Measurements from ENCODE around the gene C20orf141. TPM values are rescaled to one million over a fixed set of nuclear protein-coding genes. Genes with fewer than 3 reads are reported as not detected.
"Not testable (repeated sequence)": the region's sequence is repeated elsewhere in the genome, so short reads cannot be mapped to it uniquely, and the experiment has no call there.

C20orf141 gene
- total RNA-seq, 4 donors from 2014 or later = not detected

DNA sequence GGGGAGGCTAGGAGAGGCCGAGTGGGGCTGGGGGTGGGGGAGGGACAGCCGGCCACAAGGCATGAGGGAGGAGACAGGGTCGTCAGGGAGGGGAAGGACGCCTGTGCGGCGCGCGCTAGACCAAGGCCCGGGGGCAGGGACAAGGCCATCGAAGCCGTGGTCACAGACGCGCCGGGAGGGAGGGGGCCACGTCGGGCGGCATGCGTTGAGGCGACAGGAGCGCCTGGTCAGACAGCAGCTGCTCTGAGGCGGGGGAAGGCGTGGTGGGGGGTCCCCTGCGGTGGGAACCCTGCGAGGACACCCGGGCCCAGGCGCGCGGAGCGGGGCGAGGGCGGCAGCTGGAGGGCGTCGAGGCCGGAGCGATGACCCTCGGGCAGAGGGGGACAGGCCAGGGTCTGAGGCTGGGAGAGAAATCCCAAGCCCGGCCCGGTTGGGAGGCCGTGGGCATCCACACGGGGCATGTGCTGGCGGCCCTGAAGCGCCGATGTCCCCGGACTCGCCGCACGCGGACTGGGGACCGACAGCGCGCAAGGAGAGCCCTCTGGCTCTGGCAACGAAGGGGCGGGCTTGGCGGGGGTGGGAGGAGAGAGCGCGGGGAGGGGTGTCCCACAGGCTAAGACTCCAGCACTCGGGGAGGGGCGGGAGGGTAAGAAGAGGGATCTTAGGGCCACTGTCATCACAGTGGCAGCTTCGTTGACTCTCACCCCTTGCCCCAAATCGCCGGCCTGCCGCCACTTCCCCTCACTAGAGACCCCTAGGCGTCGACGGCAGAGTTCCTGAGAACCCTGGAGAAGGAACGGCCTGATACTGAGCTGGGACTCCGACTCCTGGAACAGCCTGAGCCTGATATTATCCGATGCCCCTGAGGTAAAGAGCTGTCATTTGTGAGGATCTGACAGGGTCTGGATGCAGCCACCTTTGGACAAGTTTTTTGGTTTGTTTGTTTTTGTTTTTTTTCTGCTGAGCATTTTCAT, 6.4 kb downstream of the C20orf141 start:
- WGBS, 2 donors = 8 to 19% methylated on average over 48 to 53 of the region's 68 CpGs
- Histone ChIP-seq H3K27ac (no peak overlapping the region), H3K27me3 (peaks cover 0 to 36% of the 10 kb centered on the region in 2 donors), H3K9me3 (no peaks in the 10 kb centered on the region), H3K36me3 (no peaks in the 10 kb centered on the region), H3K4me3 (no peak overlapping the region), H3K4me1 (peaks cover 0 to 27% (median 5%) of the 10 kb centered on the region in 4 donors)
- TF ChIP-seq POLR2A (IDR thresholded peaks at IDR 0.05) (no peak), EP300 (IDR thresholded peaks at IDR 0.05) (no peak)
- DNase-seq (ENCODE audit: low spot score in 2 of 2) = no peak

- Histone ChIP-seq H3K4me1 (peaks cover 0 to 27% (median 5%) of the 10 kb centered on the region in 4 donors), H3K27ac (no peak overlapping the region), H3K4me3 (no peak overlapping the region), H3K36me3 (no peaks in the 10 kb centered on the region), H3K27me3 (peaks cover 0 to 37% of the 10 kb centered on the region in 2 donors), H3K9me3 (no peaks in the 10 kb centered on the region)
- DNase-seq (ENCODE audit: low spot score in 2 of 2) = no peak
- TF ChIP-seq, protein P1, sequence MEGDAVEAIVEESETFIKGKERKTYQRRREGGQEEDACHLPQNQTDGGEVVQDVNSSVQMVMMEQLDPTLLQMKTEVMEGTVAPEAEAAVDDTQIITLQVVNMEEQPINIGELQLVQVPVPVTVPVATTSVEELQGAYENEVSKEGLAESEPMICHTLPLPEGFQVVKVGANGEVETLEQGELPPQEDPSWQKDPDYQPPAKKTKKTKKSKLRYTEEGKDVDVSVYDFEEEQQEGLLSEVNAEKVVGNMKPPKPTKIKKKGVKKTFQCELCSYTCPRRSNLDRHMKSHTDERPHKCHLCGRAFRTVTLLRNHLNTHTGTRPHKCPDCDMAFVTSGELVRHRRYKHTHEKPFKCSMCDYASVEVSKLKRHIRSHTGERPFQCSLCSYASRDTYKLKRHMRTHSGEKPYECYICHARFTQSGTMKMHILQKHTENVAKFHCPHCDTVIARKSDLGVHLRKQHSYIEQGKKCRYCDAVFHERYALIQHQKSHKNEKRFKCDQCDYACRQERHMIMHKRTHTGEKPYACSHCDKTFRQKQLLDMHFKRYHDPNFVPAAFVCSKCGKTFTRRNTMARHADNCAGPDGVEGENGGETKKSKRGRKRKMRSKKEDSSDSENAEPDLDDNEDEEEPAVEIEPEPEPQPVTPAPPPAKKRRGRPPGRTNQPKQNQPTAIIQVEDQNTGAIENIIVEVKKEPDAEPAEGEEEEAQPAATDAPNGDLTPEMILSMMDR (IDR thresholded peaks at IDR 0.05) = no peak
- no peak for TF ChIP-seq POLR2A (IDR thresholded peaks at IDR 0.05)
- TF ChIP-seq EP300 (IDR thresholded peaks at IDR 0.05) = no peak
- WGBS, 2 donors = 35 to 41% methylated on average over 5 of the region's 5 CpGs
Measured at GRCh38 chr20:2822073-2822472, 7.3 kb downstream of the C20orf141 start.

DNA sequence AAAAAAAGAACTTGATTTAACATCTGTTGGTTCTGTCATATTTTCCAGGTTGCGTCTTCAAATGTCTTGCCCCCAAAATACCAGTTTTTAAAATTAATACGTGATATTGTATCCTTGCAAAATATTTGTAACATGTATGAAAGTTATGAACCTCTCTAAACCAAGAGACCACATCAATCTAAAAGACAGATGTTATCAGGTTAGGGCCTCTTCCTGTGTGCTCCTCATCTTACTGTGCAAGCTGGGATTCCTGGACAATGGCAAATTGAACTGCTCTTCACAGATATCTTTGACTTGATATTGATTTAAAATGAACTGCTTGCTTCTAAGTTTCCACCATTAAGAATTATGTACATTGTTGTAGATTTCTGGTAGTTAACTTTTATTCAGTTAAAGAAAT, 11.0 kb downstream of the C20orf141 start:
- 88 to 95% methylated on average over 2 of the region's 2 CpGs for WGBS, 2 donors
- H3K4me1 ChIP-seq = peaks cover 0 to 16% (median 5%) of the 10 kb centered on the region in 4 donors

GRCh38 chr20:2826655-2827054, 11.9 kb downstream of the C20orf141 start:
- TF ChIP-seq, protein P1 (IDR thresholded peaks at IDR 0.05) = no peak
- TF ChIP-seq EP300 (IDR thresholded peaks at IDR 0.05) = no peak
- TF ChIP-seq POLR2A (IDR thresholded peaks at IDR 0.05) = no peak
- Histone ChIP-seq H3K27ac (no peak overlapping the region), H3K27me3 (peaks cover 0 to 18% of the 10 kb centered on the region in 2 donors), H3K4me3 (no peak overlapping the region), H3K9me3 (no peaks in the 10 kb centered on the region), H3K4me1 (peaks cover 0 to 7% (median under 1%) of the 10 kb centered on the region in 4 donors), H3K36me3 (no peaks in the 10 kb centered on the region)
- DNase-seq (ENCODE audit: low spot score in 2 of 2) = no peak
- 78 to 84% methylated on average over 4 of the region's 4 CpGs for WGBS, 2 donors

More for the DNA sequence above, 11.0 kb downstream of the C20orf141 start:
- Histone ChIP-seq H3K9me3 (no peaks in the 10 kb centered on the region), H3K27me3 (peaks cover 0 to 27% of the 10 kb centered on the region in 2 donors), H3K36me3 (no peaks in the 10 kb centered on the region), H3K4me3 (no peak overlapping the region), H3K27ac (no peak overlapping the region)
- TF ChIP-seq EP300 (IDR thresholded peaks at IDR 0.05) = no peak
- TF ChIP-seq, protein P1 (IDR thresholded peaks at IDR 0.05) = no peak
- no peak for TF ChIP-seq POLR2A (IDR thresholded peaks at IDR 0.05)
- no peak for DNase-seq (ENCODE audit: low spot score in 2 of 2)

- Histone ChIP-seq H3K4me1 (no peaks in the 10 kb centered on the region), H3K27me3 (peaks cover 0 to 11% of the 10 kb centered on the region in 2 donors), H3K4me3 (no peak overlapping the region), H3K36me3 (no peaks in the 10 kb centered on the region), H3K9me3 (no peaks in the 10 kb centered on the region), H3K27ac (no peak overlapping the region)
- 67 to 76% methylated on average over 6 of the region's 6 CpGs for WGBS, 2 donors
- no peak for DNase-seq (ENCODE audit: low spot score in 2 of 2)
- TF ChIP-seq, protein P1 (IDR thresholded peaks at IDR 0.05) = no peak
Measured at GRCh38 chr20:2829376-2829775, 14.6 kb downstream of the C20orf141 start.

GRCh38 chr20:2831206-2831605, 16.4 kb downstream of the C20orf141 start:
- H3K27ac ChIP-seq; H3K9me3 ChIP-seq; DNase-seq (ENCODE audit: low spot score in 2 of 2); H3K4me3 ChIP-seq; H3K4me1 ChIP-seq: not testable (repeated sequence)
- Histone ChIP-seq H3K27me3 (peaks cover 0 to 11% of the 10 kb centered on the region in 2 donors), H3K36me3 (peaks cover 0 to 17% (median 0%) of the 10 kb centered on the region in 3 donors)
- 66 to 86% methylated on average over 7 of the region's 7 CpGs for WGBS, 2 donors
